GM18867 (cell line): Measurements from ENCODE around the gene RP9.

Source experiments
- ATAC-seq: cut with Tn5 transposase; IDR thresholded peaks from one replicate; pipeline ENCODE4 v1.9.1; 2021; ENCODE audit warnings: mild to moderate bottlenecking, moderate library complexity; ENCODE audit not compliant: unreplicated experiment

Gene RP9

DNA sequence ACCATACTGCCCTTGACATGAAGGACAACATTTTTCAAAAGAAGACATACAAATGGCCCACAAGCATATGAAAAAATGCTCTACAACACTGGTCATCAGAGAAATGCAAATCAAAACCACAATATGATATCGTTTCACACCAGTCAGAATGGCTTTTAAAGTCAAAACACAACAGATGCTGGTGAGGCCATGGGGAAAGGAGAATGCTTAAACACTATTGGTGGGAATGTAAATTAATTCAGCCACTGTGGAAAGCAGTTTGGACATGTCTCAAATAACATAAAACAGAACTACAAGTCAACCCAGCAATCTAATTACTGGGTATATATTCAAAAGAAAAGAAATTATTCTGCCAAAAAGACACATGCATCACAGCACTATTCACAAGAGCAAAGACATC, 42.4 kb downstream of the RP9 start:
- ATAC-seq: no peak

DNA sequence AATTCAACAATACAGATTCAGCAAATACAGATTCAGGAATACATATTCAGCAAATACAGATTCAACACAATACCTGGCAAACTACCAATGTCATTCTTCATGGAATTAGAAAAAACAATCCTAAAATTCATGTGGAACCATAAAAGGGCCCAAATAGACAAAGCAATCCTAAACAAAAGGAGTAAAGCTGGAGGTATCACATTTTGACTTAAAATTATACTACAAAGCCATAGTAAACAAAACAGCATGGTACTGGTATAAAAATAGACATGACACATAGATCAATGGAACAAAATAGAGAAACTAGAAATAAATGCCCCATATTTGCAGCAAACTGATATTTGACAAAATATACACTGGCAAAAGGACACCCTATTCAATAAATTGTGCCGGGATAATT, 43.2 kb downstream of the RP9 start:
- no peak for ATAC-seq

DNA sequence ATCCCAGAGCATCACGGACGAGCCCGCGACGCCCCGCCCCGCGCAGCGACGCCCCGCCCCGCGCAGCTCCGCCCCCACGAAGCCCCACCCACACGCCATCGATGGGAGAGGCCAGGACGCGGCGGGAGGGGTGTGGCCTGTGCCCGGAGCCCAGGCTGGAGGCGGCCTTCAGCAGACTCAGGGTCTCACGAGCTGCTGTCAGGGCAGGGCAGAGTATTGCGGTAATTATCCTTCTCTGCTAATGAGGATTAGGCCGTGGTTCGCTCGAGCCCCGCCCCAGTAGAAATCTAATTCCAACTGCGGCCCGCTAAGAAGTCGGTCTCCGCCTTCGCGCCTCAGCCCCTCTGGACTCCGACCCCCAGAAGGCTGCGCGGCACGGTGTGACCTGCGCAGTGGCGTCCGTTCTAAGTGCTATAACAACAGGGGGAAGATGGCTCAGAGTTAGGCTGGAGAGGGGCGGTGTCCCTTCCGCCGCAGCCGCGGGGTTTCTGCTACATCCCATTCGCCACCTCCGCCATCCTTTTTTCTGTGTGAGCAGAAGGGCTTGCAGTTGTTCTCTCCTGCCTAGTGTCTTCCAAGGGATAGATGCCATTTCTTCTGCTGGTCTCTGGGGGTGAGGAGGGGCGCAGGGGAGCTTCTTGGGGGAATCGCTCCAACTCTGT, 46.3 kb downstream of the RP9 start:
- ATAC-seq: peak; percentile 93

- ATAC-seq: peak; percentile 49
These were observed 47.0 kb downstream of the RP9 start, which contains the start of gene NT5C3A for GRCh38 chr7:33062023-33062781. TSS of gene NT5C3A (minus strand) at chr7:33062776. CDS start at chr7:33062705, 71 bp downstream.

- no peak for ATAC-seq
These were observed 47.8 kb downstream of the RP9 start for GRCh38 chr7:33061282-33061937.

DNA sequence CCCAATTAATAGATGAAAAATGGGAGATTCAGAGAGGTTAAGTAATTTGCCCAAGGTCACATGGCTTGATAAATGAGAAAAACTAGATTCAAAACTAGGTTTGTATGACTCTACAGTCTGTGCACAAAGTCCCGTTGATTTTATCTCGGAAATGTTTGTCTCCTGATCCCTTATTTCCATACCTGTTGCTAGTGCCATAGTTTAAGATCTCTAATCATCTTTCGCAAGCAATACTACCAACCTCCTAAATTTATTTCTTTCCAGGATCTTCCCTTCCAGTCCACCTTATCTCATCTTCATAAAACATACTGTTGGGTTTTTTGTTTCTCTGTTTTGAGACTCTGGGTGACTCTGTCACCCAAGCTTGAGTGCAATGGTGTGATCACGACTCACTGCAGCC, 49.6 kb downstream of the RP9 start:
- no peak for ATAC-seq

- ATAC-seq: no peak
These were observed 54.0 kb downstream of the RP9 start for GRCh38 chr7:33055158-33055557.

DNA sequence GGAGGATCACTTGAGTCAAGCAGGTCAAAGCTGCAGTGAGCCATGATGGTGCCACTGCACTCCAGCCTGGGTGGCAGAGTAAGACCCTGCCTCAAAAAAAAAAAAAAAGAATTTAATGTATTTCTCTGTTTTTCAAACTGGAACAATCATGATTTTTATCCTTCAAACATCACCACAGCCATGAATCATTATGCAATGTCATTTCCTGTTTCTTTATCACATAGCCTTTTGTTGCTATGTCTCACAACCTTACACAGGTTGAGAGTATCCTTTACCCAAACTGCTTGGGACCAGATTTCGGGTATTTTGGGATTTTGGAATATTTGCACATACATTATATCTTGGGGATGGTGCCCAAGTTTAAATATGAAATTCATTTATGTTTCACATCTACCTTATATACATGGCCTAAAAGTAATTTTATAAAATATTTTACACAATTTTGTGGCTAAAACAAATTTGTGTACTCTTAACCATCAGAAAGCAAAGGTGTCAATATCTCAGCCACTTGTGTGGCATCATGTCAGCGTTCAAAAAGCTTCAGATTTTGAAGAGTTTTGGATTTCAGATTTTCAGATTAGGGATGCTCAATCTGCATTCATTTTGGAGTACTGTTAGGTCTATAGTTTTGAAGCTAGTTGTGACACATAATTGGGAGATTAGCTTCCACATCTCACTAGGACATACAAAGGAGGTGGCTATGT, 54.8 kb downstream of the RP9 start:
- peak; percentile 44 for ATAC-seq

- ATAC-seq: no peak
These were observed 55.5 kb downstream of the RP9 start for GRCh38 chr7:33053721-33054120.

- peak; percentile 63 for ATAC-seq
These were observed 58.5 kb downstream of the RP9 start for GRCh38 chr7:33050535-33051318.

GRCh38 chr7:33048704-33049103, 60.5 kb downstream of the RP9 start:
- no peak for ATAC-seq

- no peak for ATAC-seq
These were observed 60.9 kb downstream of the RP9 start for GRCh38 chr7:33048257-33048656.

GRCh38 chr7:33044986-33045385, 64.2 kb downstream of the RP9 start:
- ATAC-seq: peak; percentile 36
